IMR-90 (cell line): ENCODE results near the gene IGFBP6. TPM values are rescaled to one million over a fixed set of nuclear protein-coding genes. Genes with fewer than 3 reads are reported as not detected.
A peak's percentile ranks its signal among the peaks of the same experiment; 100 is the strongest.

Experiments used
- ATAC-seq: fragments of 200-7000 bp; cut with Tn5 transposase; 2 replicates; pipeline ENCODE4 v1.9.1; 2020; ENCODE audit warnings: low read depth, mild to moderate bottlenecking, moderate library complexity
- BruUV-seq: library from RNA; stranded (reverse); fragments of 400-500 nt; replicated peaks from 2 replicates; lab custom pipeline; 2021; lab: Mats Ljungman, UMichigan
- CTCF ChIA-PET: fragments of 300-600 bp; formaldehyde crosslinking; extraction: SDS; loops from one replicate; lab custom pipeline; 2021; ENCODE audit warnings: antibody characterized with exemption; lab: Yijun Ruan, JAX
- POLR2A ChIA-PET: fragments of 300-600 bp; sonication (Branson Sonifier 250); formaldehyde crosslinking; loops from one replicate; lab custom pipeline; 2022; ENCODE audit warnings: antibody characterized with exemption; ENCODE audit not compliant: unreplicated experiment; lab: Charles Lee
- DNase-seq: peaks from one replicate; pipeline ENCODE4 v3.0.0; 2013
- H2AFZ ChIP-seq: replicated peaks from 2 replicates; pipeline ENCODE3; 2013; ENCODE audit warnings: low read length, mild to moderate bottlenecking; ENCODE audit not compliant: poor library complexity
- H2AK5ac ChIP-seq: 2 replicates; pipeline ENCODE4 v1.6.1; 2013; ENCODE audit warnings: low read depth, low read length, inconsistent platforms
- H2AK9ac ChIP-seq: replicated peaks from 2 replicates; pipeline ENCODE3; 2013; ENCODE audit warnings: mild to moderate bottlenecking, low read depth, low read length, moderate library complexity; ENCODE audit not compliant: poor library complexity
- H2BK120ac ChIP-seq: 2 replicates; pipeline ENCODE4 v1.6.1; 2013; ENCODE audit warnings: low read depth, low read length, inconsistent platforms
- H2BK15ac ChIP-seq: 3 replicates; pipeline ENCODE4 v1.6.1; 2013; ENCODE audit warnings: low read depth, low read length, inconsistent platforms
- H2BK20ac ChIP-seq: 2 replicates; pipeline ENCODE4 v1.6.1; 2013; ENCODE audit warnings: low read depth, mild to moderate bottlenecking, inconsistent platforms, low read length, moderate library complexity
- H2BK5ac ChIP-seq: 2 replicates; pipeline ENCODE4 v1.6.1; 2013; ENCODE audit warnings: mild to moderate bottlenecking, low read depth, low read length, inconsistent platforms; ENCODE audit not compliant: poor library complexity, severe bottlenecking
- H3K14ac ChIP-seq: replicated peaks from 2 replicates; pipeline ENCODE4 v1.6.1; 2013; ENCODE audit warnings: low read depth, low read length, inconsistent platforms
- H3K18ac ChIP-seq: 2 replicates; pipeline ENCODE4 v1.6.1; 2013; ENCODE audit warnings: low read depth, low read length, control low read depth
- H3K23ac ChIP-seq: 2 replicates; pipeline ENCODE4 v1.6.1; 2013; ENCODE audit warnings: low read depth, low read length, inconsistent platforms
- H3K27ac ChIP-seq: 2 replicates; pipeline ENCODE4 v1.5.1; 2013; ENCODE audit warnings: mild to moderate bottlenecking, control low read depth, low read length; ENCODE audit not compliant: insufficient read depth
- H3K27me3 ChIP-seq: 2 replicates; pipeline ENCODE4 v1.6.1; 2013; ENCODE audit warnings: low read length; ENCODE audit not compliant: control insufficient read depth, insufficient read depth
- H3K36me3 ChIP-seq: 2 replicates; pipeline ENCODE4 v1.6.1; 2013; ENCODE audit warnings: low read length, mixed read lengths; ENCODE audit not compliant: control insufficient read depth, insufficient read depth
- H3K4ac ChIP-seq: 2 replicates; pipeline ENCODE4 v1.6.1; 2013; ENCODE audit warnings: low read depth, low read length, inconsistent platforms
- H3K4me1 ChIP-seq: 2 replicates; pipeline ENCODE4 v1.6.1; 2013; ENCODE audit warnings: low read length, mixed read lengths; ENCODE audit not compliant: control insufficient read depth, insufficient read depth
- H3K4me2 ChIP-seq: 2 replicates; pipeline ENCODE4 v1.6.1; 2013; ENCODE audit warnings: low read depth, mild to moderate bottlenecking, control low read depth, low read length, moderate library complexity
- H3K4me3 ChIP-seq: 2 replicates; pipeline ENCODE4 v1.5.1; 2013; ENCODE audit warnings: low read depth, mild to moderate bottlenecking, control low read depth, low read length, moderate library complexity; ENCODE audit not compliant: insufficient read depth
- H3K56ac ChIP-seq: 2 replicates; pipeline ENCODE4 v1.6.1; 2013; ENCODE audit warnings: low read length, inconsistent platforms; ENCODE audit not compliant: insufficient read depth; ENCODE audit errors: extremely low read depth
- H3K79me1 ChIP-seq, 2 experiments: 2 replicates each; pipeline ENCODE4 v1.6.1; 2013; ENCODE audit warnings: low read length in 2 of 2, inconsistent platforms in 1 of 2, low read depth in 1 of 2
- H3K9ac ChIP-seq: 2 replicates; pipeline ENCODE4 v1.6.1; 2013; ENCODE audit warnings: low read depth, low read length, control low read depth
- H3K9me1 ChIP-seq: 2 replicates; pipeline ENCODE4 v1.6.1; 2013; ENCODE audit warnings: low read length, inconsistent platforms; ENCODE audit not compliant: insufficient read depth
- H3K9me3 ChIP-seq: 2 replicates; pipeline ENCODE4 v1.6.1; 2013; ENCODE audit warnings: low read length; ENCODE audit not compliant: control insufficient read depth, insufficient read depth
- H4K20me1 ChIP-seq: 2 replicates; pipeline ENCODE4 v1.6.1; 2013; ENCODE audit warnings: low read length, inconsistent platforms; ENCODE audit not compliant: insufficient read depth
- H4K5ac ChIP-seq: 2 replicates; pipeline ENCODE4 v1.6.1; 2013; ENCODE audit warnings: mild to moderate bottlenecking, low read depth, low read length, control low read depth
- H4K8ac ChIP-seq, 2 experiments: 2 replicates each; pipeline ENCODE4 v1.6.1; 2013; ENCODE audit warnings: low read depth in 2 of 2, low read length in 2 of 2, control low read depth in 1 of 2, inconsistent platforms in 1 of 2
- H4K91ac ChIP-seq: 2 replicates; pipeline ENCODE4 v1.6.1; 2013; ENCODE audit warnings: low read depth, low read length, inconsistent platforms; ENCODE audit not compliant: insufficient read depth
- CTCF ChIP-seq: conservative IDR thresholded peaks from 2 replicates; pipeline ENCODE4 v1.5.1; 2012; ENCODE audit warnings: mild to moderate bottlenecking, low read depth, low read length, improper control_type of control experiment
- FOS ChIP-seq: fragments of 150-350 bp; IDR thresholded peaks from 2 replicates; pipeline ENCODE4 v1.6.1; 2016; ENCODE audit warnings: low read depth, low read length
- NFE2L2 ChIP-seq: fragments of 150-350 bp; IDR thresholded peaks from 2 replicates; pipeline ENCODE4 v1.6.1; 2016; ENCODE audit warnings: low read depth, mild to moderate bottlenecking, low read length
- RAD21 ChIP-seq: IDR thresholded peaks from 2 replicates; pipeline ENCODE4 v1.6.1; 2012; ENCODE audit warnings: low read length, improper control_type of control experiment
- RFX5 ChIP-seq: IDR thresholded peaks from 2 replicates; pipeline ENCODE4 v1.8.0; 2012; ENCODE audit warnings: low read depth, mild to moderate bottlenecking, low read length, moderate library complexity
- WGBS, 2 experiments: methylation state at CpG; one replicate each; pipeline versions ENCODE4 v1.1.5 to v1.1.7; 2013; ENCODE audit warnings: missing lambda C conversion rate in 2 of 2; ENCODE audit not compliant: insufficient read length in 1 of 2; ENCODE audit errors: extremely low coverage in 2 of 2; 5-methylcytosine and 5-hydroxymethylcytosine counted together
- dilution Hi-C: fragments of 300-500 bp; cut with HindIII; formaldehyde crosslinking; loops from one replicate; pipeline ENCODE4 v1.14.3; 2018; ENCODE audit warnings: low sequenced_read_pairs; ENCODE audit not compliant: unreplicated experiment
- in situ Hi-C: fragments of 300-500 bp; cut with MboI; formaldehyde crosslinking; loops from 3 replicates; pipeline ENCODE4 v1.14.3; 2019; ENCODE audit warnings: low sequenced_read_pairs, inconsistent platforms, mixed read lengths
- intact Hi-C: fragments of 100-400 bp; cut with micrococcal nuclease; formaldehyde crosslinking; loops from 2 replicates; pipeline ENCODE4 v1.10.0; 2022
- polyA plus RNA-seq, 3 experiments: library from polyadenylated mRNA; depleted of rRNA; stranded (reverse); fragments of >200 nt; gene quantifications; 2 replicates each; pipeline ENCODE4 v1.2.3, GENCODE V29; 2012; ENCODE audit warnings: low replicate concordance in 1 of 3
- total RNA-seq: library from RNA; depleted of rRNA; stranded (reverse); fragments of >200 nt; gene quantifications from 2 replicates; pipeline ENCODE4 v1.2.3, GENCODE V29; 2012
- TF ChIP-seq, protein P1 (sequence below): fragments of 150-350 bp; IDR thresholded peaks from 2 replicates; pipeline ENCODE4 v1.6.1; 2017; ENCODE audit warnings: mild to moderate bottlenecking, antibody characterized with exemption, low read length, low read depth

IGFBP6 gene
- total and polyA plus RNA-seq, 2 of the 4 experiments (the other 2 are of a cell fraction), result 124 to 337 TPM

DNA sequence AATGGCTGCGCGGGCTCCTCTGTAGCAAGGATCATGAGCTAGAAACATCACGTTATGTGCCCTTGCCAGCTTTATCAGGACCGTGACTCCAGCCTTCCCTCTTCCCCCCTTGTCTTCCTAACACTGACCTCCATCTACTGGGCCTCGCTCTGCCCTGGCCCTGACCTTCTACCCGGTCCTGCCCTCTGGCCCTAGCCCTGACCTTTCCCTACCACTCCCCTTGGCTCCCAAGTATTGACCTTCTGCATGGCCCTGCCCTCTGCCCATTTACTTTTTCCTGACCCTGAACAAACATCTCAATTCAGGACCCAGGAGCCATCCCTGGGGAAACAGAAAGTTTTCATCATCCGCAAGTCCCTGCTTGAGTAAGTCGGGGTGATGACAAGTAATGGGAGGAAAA is 7.8 kb downstream of the IGFBP6 start:
- H2BK20ac ChIP-seq, result no peak overlapping the region
- H3K9ac ChIP-seq, result no peak overlapping the region
- 88% methylated on average over 5 of the region's 8 CpGs; no CpG with 5 or more reads in 1 of the 2 experiments for WGBS, 2 experiments
- H4K5ac ChIP-seq, result no peak overlapping the region
- H4K20me1 ChIP-seq, result no peaks in the 10 kb centered on the region
- intact Hi-C loops, result loop anchor here (5.0 kb wide), 1 partner anchor 42 kb away; no protein-coding TSS in a partner anchor
- no peaks in the 10 kb centered on the region for H3K9me1 ChIP-seq
- dilution Hi-C loops, result no loop called here
- H3K14ac ChIP-seq, result no peak overlapping the region
- ChIA-PET CTCF (interaction anchor here (1.1 kb wide), 1 partner anchor 39 kb away, joined by 4 read pairs; no protein-coding TSS in a partner anchor), POLR2A (no interaction called here)
- TF ChIP-seq NFE2L2 (no peak), RFX5 (no peak), RAD21 (no peak), CTCF (no peak), FOS (no peak)
- TF ChIP-seq, protein P1, sequence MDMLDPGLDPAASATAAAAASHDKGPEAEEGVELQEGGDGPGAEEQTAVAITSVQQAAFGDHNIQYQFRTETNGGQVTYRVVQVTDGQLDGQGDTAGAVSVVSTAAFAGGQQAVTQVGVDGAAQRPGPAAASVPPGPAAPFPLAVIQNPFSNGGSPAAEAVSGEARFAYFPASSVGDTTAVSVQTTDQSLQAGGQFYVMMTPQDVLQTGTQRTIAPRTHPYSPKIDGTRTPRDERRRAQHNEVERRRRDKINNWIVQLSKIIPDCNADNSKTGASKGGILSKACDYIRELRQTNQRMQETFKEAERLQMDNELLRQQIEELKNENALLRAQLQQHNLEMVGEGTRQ, result no peak
- no peaks in the 10 kb centered on the region for H3K9me3 ChIP-seq
- no peak overlapping the region for H4K91ac ChIP-seq
- H3K79me1 ChIP-seq, result peaks cover 0 to 4% of the 10 kb centered on the region in 2 experiments; a peak in 1 of 4 replicates
- H2AFZ ChIP-seq, result no peak overlapping the region
- BruUV-seq, result no TSS peak
- no peak overlapping the region for H3K18ac ChIP-seq
- H3K4me3 ChIP-seq, result no peak overlapping the region
- H3K4me2 ChIP-seq, result no peak overlapping the region
- no peak overlapping the region for H3K23ac ChIP-seq
- H3K4ac ChIP-seq, result no peak overlapping the region
- in situ Hi-C loops, result no loop called here
- peaks cover 7% of the 10 kb centered on the region; the same call in 1 of the 2 replicates for H3K36me3 ChIP-seq
- DNase-seq, result no peak
- H3K4me1 ChIP-seq, result peaks cover 3% of the 10 kb centered on the region; the same call in 1 of the 2 replicates
- no peak for ATAC-seq
- H2BK120ac ChIP-seq, result no peak overlapping the region
- no peak overlapping the region for H3K56ac ChIP-seq
- peak overlapping the region; percentile 28; the same call in 1 of the 2 replicates for H2AK5ac ChIP-seq
- H3K27me3 ChIP-seq, result no peaks in the 10 kb centered on the region
- H2AK9ac ChIP-seq, result no peak overlapping the region
- H3K27ac ChIP-seq, result no peak overlapping the region
- H2BK5ac ChIP-seq, result no peak overlapping the region
- no peak overlapping the region for H4K8ac ChIP-seq
- H2BK15ac ChIP-seq, result no peak overlapping the region
